CD4-positive, alpha-beta T cell treated with Interleukin-21 for 1 hour (primary cell): Measurements from ENCODE around the gene CCDC87.

Source experiments
- DNase-seq: peaks from one replicate; pipeline ENCODE4 v3.0.0-alpha.2; 2020

Gene CCDC87

DNA sequence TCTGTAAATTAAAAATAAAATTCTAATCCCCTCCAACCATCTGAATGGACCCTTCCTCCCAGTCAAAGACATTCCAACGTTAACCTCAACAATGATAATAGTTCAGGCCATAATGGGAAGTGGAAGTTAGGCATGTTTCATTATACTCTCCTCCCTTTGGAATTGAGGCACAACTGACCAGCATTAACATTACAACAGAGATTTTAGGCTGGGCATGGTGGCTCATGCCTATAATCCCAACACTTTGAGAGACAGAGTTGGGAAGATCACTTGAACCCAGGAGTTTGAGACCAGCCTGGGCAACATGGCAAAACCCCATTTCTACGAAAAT, 22.0 kb downstream of the CCDC87 start:
- DNase-seq: no peak

DNA sequence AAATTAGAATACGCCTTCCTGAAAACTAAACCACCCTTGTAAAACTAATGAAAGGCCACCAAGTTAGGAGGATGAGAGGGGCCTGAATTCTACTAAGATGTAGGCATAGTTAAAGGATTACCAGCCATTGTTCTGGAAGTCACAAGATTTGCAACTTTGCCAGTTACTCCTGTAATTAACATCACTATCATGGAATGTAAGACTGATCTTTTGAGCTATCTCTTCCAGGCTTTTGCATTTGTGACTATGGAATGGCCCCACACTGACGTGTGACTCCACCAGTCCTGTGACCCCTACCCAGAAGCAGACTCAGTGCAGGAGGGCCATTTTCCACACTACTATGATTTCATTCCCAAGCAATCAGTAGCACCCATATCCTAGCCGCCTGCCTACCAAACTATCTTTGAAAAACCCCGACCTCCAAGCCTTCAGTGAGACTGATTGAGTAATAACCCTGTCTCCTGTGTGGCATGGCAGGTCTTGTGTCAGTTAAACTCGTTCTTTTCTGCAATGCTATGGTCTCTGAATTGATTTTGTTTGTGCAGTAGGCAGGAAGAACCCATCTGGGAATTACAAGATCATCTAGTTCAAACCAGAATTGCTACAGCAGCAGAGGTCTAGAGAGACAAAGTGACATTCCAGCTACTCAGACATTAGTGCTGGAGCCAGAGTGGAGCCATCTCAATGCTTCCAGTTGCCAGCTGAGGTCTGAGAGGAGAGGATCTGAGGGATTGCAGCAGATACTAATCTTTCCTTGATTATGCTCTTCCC, 22.6 kb downstream of the CCDC87 start:
- no peak for DNase-seq

GRCh38 chr11:66569076-66569475, 23.8 kb downstream of the CCDC87 start:
- DNase-seq: no peak

- peak; percentile 79 for DNase-seq
These were observed 24.5 kb downstream of the CCDC87 start, which contains the start of gene CTSF for GRCh38 chr11:66568124-66568916. CTSF (minus strand) TSS chr11:66568606; CDS start chr11:66568486, 120 bp downstream.

GRCh38 chr11:66567787-66568123, 25.1 kb downstream of the CCDC87 start:
- DNase-seq: no peak

DNA sequence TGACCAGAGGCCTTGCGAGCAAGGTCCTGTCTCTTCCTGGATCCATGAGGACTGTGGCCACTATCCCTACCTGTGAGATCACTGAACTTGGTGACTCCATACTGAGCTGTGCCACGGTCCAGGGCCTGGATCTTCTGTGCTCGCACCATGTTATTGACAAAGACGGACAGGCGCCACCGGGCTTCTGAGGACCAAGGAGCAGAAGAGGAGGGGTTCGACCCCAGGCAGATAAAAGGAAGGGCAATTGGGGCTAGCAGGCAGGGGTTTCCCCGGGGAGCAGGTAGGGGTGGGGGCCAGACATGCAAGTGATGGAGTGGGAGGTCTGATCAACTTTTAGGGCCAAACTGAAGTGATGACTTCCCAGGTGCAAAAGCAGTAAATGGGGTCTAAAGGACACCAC, 26.6 kb downstream of the CCDC87 start:
- no peak for DNase-seq

DNA sequence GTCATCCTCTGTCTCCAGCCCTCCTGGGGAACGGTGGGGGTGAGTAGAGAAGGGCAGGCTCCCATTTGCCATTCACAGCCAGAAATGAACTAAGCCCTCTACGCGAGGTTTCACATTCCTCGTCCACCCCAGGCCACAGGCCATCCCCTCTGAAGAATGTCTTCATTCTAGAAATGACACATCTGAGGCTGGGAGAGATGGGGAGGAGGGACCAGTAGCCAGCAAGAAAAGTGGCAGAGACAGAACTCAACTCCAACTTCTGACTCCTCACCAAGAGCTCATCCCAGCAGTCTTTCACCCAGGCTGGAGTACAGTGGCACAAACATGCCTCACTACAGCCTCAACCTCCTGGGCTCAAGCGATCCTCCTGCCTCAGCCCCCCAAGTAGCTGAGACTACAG, 27.9 kb downstream of the CCDC87 start:
- no peak for DNase-seq

DNA sequence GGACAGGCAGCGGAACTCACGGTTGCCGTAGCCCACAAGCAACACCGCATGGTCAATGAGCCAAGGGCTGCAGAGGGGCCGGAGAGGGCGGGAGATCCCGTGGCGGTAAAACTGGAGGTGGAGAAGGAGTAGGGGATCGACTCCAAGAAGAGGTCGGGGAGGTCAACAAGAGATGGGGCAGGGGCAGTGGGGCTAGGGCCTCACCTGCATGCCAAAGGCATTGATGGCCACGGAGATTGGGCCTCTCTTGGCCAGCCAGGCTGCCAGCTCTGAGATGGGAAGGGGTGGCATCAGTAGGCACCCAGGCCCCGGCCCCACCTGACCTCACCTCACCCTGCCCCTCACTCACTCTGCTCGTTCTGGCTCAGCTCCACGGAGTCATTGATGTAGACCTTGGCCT, 28.3 kb downstream of the CCDC87 start:
- no peak for DNase-seq

DNA sequence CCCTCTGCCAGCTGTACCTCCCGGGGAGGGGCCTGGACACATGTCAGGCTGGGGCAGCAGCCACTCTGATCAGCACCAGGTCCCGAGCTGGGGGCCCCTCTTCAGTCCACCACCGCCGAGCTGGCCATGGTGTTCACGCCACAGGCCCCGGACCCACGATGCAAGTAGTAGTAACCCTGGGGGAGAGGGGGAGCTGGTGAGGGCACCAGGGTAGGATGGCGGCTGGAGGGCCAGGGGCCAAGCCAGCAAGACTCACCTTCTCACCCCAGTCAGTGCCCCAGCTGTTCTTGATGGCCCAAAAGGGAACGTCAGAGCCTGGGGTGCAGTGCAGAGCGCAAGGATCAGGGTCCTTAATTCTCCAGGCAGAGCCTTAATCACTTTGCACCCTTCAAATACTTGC, 29.0 kb downstream of the CCDC87 start:
- DNase-seq: no peak

DNA sequence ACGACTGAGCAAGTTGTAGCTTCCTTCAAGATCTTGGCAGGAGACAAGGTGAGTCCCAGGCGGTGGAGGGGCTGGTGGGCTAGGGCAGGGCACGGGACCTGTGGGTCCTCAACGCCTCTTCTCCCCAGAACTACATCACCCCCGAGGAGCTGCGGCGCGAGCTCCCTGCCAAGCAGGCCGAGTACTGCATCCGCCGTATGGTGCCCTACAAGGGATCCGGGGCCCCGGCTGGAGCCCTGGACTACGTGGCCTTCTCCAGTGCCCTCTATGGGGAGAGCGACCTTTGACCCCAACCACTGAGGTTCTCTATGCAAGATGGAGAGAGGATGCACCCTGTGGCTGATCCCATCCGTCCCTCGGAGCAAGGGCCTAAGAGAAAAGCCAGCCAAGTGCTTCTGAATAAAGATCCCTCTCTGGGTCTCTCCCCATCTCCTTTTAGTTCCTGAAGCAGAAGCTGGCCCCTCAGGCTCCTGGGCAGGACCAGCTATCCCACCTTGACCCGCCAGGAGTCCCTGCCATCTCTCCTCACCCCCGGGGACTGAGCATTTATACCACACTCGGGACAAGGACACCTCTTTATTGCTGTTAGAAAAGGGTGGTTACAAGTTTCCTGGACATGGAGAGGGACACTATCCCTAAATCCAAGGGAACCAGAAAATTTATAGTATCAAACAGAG, 29.8 kb downstream of the CCDC87 start:
- DNase-seq: no peak

- no peak for DNase-seq
These were observed 30.6 kb downstream of the CCDC87 start for GRCh38 chr11:66562275-66562674.

DNA sequence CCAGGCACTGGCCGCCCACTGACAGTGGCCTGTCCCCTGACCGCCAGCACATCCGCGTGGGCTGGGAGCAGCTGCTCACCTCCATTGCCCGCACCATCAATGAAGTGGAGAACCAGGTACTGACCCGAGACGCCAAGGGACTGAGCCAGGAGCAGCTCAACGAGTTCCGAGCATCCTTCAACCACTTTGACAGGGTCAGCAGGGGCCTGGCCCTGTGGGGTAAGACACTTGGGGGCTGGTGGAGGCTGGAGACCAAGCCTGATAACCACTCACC, 31.0 kb downstream of the CCDC87 start:
- no peak for DNase-seq

DNA sequence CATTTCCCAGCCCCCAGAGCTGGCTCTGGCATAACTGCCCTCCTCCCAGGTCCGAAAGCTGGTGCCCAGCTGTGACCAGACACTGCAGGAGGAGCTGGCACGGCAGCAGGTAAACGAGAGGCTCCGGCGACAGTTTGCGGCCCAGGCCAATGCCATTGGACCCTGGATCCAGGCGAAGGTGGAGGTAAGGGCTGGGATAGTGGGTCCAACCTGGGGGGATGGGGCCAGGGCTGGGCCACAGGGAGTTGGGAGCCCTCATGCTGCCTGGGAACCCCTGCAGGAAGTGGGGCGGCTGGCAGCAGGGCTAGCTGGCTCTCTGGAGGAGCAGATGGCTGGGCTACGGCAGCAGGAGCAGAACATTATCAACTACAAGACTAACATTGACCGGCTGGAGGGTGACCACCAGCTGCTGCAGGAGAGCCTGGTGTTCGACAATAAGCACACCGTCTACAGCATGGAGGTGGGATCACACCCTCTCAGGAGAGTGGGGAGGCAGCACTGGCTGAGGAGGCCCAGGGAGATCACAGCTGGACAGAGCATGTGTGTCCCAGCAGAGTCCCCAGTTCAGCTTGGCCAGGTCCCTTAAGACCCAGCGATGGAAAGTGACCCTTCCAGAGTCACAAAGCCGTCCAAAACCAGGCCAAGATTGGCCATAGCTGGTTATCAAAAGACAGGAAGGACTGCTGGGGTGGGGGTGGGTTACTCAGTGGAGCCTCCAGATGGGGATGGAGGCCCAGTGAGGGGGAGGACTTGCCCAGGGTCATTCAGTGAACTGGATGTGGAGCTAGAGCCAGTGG, 31.5 kb downstream of the CCDC87 start:
- no peak for DNase-seq

DNA sequence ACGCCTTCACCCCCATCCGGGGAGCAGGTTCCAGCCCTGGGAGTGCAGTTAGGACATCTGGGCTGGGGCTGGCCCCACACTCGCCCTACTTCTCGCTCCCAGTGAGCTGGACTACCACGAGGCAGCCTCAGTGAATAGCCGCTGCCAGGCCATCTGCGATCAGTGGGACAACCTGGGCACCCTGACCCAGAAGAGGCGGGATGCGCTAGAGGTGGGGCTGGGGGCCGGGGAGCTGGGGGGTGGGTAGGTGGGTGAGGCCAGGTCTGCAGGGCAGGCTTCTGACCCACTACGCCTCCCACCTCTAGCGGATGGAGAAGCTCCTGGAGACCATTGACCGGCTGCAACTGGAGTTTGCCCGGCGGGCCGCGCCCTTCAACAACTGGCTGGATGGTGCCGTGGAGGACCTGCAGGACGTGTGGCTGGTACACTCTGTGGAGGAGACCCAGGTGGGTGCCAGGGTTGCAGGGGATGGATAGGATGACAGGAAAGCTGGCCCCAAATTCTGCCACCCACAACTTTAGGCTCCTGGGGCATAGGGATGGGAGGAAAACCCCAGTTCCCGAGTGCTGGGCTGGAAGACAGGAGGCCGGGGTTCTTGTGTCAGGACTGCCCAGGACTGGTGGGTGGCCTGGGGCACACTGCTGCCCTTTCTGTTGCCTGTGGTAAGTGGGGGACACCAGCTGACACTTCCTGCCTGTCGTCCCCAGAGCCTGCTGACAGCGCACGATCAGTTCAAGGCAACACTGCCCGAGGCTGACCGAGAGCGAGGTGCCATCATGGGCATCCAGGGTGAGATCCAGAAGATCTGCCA, 32.8 kb downstream of the CCDC87 start:
- DNase-seq: no peak

- peak; percentile 49 for DNase-seq
These were observed 33.6 kb downstream of the CCDC87 start for GRCh38 chr11:66559142-66559865.

DNA sequence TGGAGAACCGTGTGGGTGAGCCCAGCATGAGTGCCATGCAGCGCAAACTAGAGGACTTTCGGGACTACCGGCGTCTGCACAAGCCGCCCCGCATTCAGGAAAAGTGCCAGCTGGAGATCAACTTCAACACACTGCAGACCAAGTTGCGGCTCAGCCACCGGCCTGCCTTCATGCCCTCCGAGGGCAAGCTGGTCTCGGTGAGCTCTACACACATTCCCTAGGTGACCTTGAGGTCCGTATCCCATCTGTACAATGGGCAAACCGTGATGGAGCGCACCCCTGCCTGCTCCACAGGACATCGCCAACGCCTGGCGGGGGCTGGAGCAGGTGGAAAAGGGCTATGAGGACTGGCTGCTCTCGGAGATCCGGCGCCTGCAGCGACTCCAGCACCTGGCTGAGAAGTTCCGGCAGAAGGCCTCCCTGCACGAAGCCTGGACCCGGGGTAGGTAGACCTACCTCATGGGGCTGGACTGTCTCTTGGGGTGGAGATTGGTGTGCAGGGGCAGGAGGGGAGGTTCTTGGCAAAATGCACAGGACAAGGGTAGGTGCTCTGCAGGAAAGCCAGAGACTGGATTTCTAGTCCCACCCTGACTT, 35.0 kb downstream of the CCDC87 start:
- no peak for DNase-seq

DNA sequence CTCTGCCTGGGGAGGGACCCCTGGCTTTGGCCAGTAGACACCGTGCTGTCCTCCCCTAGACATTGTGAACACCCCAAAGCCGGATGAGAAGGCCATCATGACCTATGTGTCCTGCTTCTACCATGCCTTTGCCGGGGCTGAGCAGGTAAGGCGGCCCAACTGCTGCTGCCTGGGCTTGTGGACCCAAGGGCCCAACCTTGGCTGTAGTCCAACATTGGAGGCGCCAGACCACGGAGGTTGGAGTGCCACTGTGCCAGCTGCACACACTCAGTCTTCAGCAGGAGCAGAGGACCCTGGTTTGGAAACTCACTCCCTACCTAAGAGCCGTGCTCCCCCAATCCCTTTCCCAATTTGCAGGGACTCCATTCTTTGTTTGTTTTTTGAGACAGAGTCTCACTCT, 36.8 kb downstream of the CCDC87 start:
- DNase-seq: no peak

DNA sequence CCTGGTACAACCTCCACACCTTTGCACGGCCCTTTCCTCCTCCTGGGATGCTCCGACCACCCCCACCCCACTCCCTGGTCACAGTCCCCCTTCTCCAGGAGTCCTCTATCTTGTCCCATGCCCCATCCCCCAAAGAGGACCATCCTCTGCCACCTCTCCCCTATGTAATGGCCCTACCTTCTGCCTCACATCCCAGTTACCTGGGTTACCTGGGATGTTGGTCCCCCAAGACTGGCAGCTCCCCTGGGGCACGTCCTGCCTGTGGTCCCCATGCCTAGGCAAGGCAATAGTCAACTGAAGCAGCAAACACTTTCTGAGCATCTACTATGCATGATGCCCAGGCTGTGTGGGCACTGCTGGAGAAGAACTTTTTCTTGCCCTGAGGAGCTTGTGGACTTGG, 37.4 kb downstream of the CCDC87 start:
- DNase-seq: no peak

GRCh38 chr11:66554602-66555001, 38.3 kb downstream of the CCDC87 start:
- DNase-seq: no peak

DNA sequence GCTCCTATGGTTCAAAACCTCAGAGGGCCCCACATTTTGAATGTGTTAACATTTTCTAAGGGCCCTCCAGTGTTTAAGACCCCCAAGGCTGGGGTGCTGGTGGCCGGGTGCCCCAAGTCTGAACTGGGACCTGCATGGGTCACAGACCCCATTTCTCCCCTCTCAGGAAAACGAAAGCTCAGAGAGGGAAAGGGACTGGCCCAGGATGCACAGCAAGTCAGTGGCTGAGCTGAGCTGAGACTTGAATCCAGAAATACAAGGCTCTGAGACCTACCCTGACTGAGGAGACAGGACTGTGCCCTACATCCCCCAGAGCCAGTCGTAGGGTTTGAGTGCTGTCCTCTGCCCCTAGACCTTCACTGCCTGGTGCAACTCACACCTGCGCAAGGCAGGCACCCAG, 42.0 kb downstream of the CCDC87 start:
- DNase-seq: no peak

DNA sequence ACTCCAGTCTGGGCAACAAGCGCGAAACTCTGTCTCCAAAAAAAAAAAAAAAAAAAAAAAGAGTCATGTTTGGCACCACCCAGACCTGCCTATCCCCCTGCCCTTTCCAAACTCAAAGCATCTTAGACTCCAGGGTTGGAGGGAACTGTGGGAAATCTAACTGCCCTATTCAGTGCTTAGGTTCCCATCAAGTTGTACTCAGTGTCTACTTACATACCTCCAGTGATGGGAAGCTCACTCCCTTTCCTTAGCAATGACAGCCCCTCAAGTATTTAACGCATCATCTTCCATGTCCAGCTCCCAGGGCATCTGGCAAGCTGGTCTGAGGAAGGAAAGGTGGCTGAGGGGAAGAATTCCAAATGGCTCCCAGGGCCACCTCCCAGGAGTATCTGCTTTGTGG, 43.2 kb downstream of the CCDC87 start:
- no peak for DNase-seq
